HG03045 (cell line): ENCODE measurements around the gene MICU2.
"Not testable (repeated sequence)": the region's sequence is repeated elsewhere in the genome, so short reads cannot be mapped to it uniquely, and the experiment has no call there.

Source experiments
- ATAC-seq: cut with Tn5 transposase; IDR thresholded peaks from one replicate; pipeline ENCODE4 v1.9.1; 2021; ENCODE audit warnings: mild to moderate bottlenecking, moderate library complexity; ENCODE audit not compliant: unreplicated experiment

MICU2 gene

DNA sequence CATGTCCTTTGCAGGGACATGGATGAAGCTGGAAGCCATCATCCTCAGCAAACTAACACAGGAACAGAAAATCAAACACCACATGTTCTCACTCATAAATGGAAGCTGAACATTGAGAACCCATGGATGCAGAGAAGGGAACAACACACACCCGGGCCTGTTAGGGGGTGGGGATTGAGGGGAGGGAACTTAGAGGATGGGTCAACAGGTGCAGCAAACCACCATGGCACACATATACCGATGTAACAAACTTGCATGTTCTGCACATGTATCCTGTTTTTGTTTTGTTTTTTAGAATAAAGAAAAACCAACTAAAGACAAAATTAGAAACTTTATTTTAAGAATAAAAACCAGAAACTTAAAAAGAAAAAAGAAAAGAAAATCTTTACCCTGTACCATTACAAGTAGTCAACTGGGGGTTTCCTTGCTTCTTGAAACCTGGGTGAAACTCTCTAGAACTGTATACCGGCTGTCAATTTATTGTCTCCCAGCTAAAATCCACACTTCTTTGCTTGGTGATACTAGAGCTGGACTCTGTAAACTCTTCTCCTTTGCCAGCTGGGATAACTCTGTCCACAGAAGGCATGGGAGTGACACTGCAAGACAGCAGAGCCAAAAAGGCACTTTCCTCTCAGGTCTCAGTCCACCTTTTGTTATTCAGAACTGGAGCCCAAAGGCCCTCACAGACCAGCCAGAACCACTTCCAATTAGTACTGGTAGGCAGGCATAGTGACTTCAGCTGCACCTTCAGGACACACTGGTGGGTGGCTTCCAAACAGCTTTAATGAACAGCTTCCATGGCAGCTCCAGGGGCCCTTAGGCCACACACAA lies 9.0 kb downstream of the MICU2 start:
- ATAC-seq, result peak; percentile 52

DNA sequence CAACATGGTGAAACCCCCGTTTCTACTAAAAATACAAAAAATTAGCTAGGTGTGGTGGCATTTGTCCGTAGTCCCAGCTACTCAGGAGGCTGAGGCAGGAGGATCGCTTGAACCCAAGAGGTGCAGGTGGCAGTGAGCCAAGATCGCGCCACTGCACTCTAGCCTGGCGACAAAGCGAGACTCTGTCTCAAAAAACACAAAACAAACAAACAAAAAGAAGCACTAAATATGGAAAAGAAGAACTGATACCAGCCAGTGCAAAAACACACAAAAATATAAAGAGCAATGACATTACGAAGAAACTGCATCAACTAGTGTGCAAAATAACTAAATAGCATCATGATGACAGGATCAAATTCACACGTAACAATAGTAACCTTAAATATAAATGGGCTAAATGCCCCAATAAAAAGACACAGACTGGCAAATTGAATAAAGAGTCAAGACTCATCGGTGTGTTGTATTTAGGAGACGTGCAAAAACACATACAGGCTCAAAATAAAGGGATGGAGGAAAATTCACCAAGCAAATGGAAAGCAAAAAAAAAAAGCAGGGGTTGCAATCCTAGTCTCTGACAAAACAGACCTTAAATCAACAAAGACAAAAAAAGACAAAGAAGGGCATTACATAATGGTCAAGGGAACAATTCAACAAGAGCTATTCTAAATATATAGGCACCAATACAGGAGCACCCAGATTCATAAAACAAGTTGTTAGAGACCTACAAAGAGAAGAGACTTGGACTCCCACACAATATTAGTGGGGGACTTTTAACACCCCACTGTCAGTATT lies 13.1 kb downstream of the MICU2 start:
- not testable (repeated sequence) for ATAC-seq

DNA sequence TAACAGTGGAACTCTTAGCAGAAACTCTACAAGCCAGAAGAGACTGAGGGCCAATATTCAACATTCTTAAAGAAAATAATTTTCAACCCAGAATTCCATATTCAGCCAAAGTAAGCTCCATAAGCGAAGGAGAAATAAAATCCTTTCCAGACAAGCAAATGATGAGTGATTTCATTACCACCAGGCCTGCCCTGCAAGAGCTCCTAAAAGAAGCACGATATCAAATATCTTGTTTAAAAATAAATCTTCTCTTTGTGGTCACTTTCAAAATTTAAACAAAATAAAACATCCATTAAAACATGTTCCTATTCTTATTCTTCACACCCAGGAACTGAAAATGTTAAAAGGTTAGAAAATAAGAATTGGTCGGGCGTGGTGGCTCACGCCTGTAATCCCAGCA lies 13.7 kb downstream of the MICU2 start:
- ATAC-seq, result no peak

DNA sequence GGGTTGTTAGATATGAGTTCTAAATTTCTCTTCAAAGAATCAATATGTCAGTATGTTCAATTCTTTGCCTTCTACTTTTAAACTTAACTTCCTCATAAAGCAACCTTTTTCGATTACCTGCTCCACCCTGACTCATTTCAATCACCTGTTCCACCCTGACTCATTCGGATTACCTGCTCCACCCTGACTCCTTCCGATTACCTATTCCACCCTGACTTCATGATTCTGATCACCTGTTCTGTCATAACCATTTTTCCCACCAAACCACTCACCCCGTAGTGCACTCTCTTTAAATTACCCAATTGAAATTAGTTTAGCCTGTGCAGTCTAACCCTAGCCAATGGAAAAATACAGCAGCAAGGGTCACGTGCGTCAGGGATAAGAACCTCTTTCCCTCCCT lies 14.5 kb downstream of the MICU2 start:
- not testable (repeated sequence) for ATAC-seq

DNA sequence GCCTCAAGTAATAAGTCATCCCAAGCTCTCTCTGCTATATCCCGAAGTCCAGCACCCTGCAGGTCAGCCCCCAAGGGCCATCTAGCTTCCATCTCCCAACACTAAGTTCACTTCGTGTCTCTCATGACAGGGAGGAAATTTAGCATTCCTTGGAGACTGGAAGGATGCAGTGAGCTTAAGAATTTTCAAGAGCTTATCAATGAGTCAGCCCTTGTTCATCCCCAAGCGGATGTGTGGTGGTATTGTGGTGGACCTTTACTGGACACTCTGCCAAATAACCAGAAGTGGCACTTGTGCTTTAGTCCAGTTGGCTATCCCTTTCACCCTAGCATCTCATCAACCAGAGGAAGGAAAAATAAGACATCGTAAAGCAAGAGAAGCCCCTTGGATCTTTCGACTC lies 15.6 kb downstream of the MICU2 start:
- ATAC-seq, result not testable (repeated sequence)

DNA sequence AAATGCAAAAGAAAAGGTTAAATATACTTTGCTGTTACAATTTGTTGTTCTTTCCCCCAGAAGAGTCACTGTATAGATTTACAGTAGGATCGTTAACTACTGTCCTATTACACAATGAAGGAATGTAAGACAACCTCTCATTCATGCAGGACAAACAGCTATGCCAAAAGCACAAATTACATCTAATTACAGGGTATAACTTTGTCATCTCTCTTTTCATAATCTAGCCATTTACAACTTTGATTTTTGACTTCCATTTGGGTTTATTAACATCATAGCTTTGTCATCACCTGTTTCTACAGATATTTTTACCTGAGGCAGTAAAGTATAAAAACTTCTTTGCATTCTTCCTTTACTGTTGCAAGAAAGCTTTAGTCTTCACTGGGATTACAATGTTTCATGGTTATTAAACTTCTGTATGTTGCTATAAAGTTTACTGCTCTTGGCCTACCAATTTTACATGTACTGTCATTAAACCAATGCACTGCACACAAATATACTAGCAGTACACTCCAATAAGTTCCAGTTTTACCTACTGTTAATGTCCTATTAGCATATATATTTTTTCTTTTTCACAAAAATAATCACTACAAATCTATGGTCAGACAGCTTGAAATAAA lies 18.9 kb downstream of the MICU2 start:
- no peak for ATAC-seq

DNA sequence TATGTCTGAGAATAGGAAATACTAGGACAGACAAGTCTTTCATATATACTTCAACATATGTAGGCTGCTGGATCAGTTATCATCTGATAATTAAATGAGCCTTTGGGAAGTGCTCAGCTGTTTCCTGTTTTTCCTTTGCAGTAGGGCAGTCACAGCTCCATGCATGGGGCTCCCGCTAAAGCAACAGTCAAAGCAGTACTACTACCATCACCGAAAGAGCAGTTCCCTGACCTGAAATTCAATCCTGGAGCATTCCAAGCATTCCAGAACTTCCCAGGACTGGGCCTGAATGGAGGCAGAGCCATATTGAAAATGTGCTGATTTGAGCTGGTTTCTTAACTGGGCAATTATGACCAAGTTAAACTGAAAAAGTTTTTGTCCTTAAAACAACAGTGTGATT lies 20.5 kb downstream of the MICU2 start:
- ATAC-seq, result no peak

DNA sequence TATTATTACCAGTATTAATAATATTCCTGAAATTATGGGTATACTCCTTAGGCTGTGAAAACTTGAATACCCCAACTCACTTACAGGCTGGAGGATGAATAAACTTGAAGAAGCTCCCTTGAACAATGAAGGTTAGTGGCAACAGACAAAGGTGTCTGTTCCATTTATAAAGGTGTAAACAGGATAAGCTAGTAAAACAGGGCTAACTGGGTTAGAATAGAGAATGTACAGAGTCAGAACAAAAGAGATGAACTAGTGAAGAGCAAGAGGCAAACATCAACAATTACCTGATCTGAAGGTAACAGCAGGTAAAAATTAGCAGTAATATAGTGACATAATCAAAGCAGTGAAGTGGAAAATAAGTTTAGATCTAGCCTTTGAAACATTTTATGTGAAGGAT lies 23.2 kb downstream of the MICU2 start:
- no peak for ATAC-seq

DNA sequence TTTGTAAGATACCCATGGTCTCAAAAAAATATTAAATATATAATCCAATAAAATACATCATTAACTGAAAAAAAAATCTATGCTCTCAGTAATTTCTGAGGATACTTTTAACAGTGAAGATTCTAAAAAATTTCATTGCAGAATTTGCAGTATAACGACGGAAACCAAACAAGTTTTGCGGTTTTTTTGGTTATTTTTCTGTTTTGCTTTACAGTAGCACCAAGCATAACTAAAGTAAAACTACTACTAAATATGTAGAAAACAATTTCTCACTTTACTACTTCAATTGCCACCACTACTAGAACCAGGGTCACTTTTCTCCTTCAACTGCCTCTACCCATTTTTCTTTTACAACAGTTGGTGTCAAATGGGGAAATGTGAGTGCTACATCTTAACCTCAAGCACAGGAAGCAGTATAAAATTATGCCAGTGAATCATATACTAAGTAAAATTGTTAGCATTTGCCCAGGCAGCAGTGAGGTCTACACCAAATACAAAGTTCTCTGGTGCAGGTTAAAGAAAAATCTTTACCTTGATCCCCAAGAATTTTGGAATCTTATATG lies 24.1 kb downstream of the MICU2 start:
- ATAC-seq, result no peak

DNA sequence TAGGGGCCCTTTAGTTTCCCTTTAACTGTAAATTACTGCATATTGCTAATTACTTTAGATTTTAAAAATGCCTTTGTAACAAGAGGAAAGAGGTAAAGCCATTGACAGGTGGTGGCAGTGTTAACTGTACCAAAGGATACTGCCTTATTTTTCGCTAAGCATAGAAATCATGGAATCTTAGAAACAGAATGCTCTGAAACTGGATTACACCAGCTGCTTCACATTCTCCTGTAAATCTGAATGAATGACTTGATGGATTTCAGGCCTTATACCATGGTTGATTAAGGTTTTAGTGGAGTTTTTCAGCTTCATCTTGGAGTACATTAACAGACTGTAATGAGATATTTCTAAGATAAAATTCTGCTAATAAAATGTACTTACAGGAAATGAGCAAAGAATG lies 25.2 kb downstream of the MICU2 start:
- no peak for ATAC-seq

DNA sequence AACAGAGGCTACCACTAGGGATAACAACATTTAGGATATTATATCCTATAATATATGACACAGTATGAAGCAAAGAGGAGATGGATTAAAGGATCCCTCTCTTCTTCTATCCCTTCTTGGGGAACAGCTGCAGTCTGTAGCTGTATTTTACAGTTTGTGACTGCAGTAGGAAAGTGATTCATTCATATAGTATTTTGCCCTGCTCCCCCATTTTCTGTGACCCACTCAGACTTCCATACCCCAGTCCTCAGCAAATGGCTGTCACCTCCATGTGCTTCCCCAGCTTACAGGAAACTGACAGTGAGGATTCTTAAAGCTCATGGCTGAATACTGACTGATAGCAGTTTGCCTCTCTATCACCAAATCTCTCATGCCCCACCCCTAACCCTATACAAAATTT lies 27.5 kb downstream of the MICU2 start:
- ATAC-seq, result no peak

DNA sequence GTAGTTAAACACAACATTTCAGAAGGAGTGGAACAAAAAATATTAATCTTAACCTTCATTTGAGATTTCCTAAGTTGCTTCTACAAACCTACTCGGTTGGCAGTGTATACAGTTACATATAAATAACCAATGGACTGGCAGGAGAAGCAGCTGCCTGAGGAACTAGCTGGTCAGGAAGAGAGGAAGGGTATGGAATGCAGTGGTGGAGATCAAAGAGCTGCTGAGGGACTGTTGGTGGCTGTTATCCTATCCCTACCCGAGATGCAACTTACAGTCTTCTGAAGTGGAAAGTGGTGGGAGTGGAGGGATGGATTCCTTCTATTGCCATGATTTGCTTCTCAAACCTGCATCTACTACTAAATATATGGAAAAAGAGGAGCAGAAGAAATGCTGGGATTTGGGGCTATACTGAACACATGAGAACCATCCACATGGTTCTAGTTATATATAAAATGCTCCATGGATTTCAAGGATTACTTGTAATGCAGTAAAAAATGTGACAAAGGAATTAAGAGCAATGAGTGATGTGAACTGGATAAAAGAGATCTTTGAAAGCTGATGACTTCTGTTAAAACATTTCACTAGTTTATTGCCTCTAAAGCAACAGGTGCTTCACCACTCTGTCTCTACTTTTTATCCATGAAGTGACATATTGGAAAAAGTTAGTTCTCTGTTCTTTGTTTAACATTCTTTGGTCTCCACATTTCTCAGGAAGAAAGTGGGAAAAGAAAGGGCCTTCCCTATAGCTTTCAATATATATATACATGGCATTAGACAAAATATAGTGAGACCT lies 29.9 kb downstream of the MICU2 start:
- ATAC-seq, result no peak

DNA sequence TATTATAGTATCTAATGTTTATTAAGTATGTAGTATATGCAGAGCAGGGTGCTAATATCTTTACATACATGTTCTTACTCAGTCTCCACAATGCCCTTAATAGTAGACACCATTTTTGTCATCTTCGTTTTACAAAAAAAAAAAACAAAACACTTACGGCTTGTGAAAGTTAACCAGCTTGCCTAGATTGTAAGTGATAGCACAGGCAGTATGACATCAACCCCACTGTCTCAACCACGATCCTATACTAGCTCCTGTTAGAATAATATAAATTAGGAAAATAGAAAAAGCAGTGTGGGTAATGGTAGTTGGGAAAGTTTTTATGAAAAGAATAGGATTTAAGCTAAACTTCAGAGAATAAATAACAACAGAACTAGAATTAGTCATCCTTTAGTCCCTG lies 34.3 kb downstream of the MICU2 start:
- no peak for ATAC-seq

DNA sequence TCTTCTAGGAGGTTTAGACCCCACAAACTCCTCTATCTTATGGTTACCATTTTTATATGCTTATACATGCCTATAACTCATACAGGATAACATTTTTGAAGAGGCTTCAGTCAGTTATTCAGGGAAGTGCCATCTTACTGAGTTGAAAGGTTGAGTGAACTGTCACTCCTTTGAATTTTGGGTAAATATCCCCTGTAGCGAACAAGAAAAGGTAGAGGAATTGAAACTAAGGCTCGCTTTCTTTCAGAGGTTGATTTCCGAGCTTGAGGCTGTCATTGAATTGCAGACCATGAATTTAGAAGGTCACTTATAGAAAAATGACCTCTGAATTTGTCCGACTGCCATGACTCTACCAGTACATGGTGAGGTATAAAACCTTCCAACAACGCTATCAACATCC lies 35.1 kb downstream of the MICU2 start:
- no peak for ATAC-seq

DNA sequence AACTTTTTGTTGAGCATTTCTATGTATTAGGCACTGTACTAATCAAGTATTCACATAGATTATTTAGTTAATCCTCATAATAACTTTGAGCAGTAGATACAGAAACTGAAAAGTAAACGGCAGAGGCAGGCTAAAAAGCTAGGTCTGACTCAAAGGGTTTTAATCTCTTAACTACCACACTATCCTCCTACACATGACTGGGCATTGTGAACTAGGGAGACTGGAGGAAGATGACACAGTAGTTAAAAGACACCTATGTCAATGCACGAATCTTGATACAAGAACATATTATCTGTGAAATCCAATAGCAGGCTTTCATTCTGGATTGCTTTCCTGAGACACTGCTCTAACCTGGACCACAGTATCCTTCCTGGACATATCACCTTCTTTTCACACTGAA lies 36.3 kb downstream of the MICU2 start:
- ATAC-seq, result no peak

DNA sequence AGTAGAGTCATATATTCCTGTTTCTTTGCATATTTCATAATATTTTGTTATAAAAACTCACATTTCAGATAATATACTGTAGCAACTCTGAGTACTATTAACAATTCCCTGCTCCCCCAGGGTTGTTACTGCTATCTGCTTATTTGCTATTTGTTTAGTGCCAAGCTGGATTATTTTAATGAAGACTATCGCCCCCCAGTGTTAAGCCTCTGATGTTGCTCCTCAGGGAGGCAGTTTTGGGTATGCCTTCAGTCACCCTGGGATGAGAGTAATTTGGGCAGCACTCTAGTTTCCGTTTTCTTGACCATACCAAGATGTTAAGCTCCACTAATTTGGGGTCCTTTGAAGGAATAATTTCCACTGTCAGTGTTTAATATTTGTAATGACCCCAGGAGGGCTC lies 46.0 kb downstream of the MICU2 start:
- no peak for ATAC-seq

DNA sequence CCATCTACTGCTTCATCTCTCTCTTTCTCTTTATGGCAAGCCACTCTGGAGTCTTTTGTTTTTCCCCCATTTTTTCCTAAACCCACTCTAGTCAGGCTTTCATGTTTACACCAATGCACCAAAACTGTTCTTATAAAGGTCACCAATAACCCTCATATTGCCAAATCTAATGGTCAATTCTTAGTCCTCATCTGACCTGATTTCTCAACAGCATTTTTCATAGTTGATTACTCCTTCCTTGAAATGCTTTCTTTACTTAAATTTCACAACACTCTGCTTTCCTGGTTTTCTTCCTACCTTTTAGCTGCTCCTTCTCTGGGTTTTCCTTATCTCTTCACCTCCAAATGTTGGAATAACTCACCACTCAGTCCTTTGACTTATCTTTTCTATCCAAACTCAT lies 47.9 kb downstream of the MICU2 start:
- ATAC-seq, result no peak

DNA sequence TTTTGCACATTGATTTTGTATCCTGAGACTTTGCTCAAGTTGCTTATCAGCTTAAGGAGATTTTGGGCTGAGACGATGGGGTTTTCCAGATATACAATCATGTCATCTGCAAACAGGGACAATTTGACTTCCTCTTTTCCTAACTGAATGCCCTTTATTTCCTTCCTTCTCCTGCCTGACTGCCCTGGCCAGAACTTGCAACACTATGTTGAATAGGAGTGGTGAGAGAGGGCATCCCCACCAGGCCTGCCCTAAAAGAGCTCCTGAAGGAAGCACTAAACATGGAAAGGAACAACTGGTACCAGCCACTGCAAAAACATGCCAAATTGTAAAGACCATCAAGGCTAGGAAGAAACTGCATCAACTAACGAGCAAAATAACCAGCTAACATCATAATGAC lies 50.7 kb downstream of the MICU2 start:
- ATAC-seq, result not testable (repeated sequence)

DNA sequence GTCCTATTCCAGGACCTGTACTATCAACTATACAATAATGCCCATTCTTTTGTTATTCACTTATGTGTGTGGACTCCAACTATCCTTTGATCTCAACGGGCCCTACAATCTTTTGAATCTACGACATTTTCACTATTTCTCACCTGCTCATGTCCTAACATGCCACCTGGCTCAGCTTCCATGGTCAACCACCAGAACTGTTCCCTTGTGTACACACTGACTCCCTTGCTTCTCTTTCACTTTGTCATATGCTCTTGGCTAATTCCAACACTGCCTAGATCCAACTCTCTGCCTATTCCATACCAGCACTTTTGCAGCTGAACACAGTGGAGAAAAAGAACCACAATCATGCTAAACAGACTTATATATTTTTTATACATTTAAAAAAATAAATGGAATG lies 53.1 kb downstream of the MICU2 start:
- no peak for ATAC-seq

DNA sequence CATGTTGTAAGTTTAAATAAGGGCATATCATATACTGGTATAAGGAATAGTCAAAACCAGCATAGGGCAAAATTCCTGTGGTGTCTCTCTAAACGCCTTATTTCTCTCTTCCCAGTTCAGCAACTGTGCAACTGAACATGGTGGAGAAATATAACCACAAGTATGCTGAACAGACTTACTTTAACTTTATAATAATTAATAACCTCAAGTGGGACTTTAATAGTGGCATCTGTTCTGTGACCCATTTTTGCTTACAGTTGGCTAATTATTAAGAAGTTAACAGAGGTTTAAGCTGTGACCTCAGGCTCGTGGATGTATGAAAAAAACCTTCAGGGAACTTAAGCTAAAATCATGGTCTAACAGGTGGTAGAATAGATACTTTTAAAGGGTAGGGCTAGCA lies 54.3 kb downstream of the MICU2 start:
- no peak for ATAC-seq

DNA sequence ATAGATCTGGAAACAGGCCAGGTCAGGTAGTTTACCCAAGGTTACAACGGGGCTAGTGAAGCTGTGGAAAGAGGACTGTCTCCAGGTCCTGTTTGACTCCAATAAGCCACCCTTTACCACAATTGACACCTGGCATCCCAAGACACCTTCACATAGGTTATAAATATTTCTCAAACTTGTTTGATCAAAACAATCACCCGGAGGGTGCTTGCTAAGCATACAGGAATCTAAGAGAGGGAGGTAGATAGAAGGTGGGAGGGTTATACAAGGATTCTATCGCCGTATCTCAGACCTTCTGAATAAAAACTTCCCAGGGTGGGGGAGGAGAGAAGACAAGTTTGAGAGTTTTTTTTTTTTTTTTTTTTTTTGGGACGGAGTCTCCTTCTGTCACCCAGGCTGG lies 55.4 kb downstream of the MICU2 start:
- ATAC-seq, result no peak
